ENCODE data around the gene CELA2A. TPM values are rescaled to one million over a fixed set of nuclear protein-coding genes. Genes with fewer than 3 reads are reported as not detected.
A peak's percentile ranks its signal among the peaks of the same experiment; 100 is the strongest.

The CELA2A gene
- total and polyA plus RNA-seq, 9 of the 15 experiments (the other 6 are each of a cell fraction or from before 2014, with no cell fraction given), result 0.62 TPM; not detected in 8

DNA sequence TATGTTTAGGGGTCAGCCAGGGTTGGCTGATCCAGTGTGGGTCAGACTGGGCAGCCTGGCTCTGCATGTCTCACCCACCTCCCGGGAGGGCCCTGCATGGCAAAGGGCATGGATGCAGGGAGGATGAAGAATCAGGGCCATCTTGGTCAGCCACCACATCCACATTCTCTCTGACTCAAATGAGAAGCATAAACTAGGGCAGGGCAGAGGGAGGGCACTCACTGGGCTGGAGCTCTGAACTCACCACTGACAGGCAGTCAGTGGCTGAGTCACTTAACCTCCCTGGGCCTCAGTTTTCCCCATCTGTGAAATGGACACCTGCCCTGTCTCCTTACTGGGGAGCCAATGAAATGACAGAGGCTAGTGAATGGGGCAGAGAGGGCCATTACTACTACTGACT lies 4.3 kb upstream of the CELA2A start:
- WGBS (ENCODE audit: insufficient coverage, low coverage, missing lambda C conversion rate), result 27% methylated on average over 1 of the region's 1 CpG
- ATAC-seq (no peak), DNase-seq (ENCODE audit: extremely low read depth in 1 of 4, low spot score in 3 of 4) (no peak), FAIRE-seq (no peak)
- 0 out of 4 replicates have a peak, but pooled peaks of 1 of the 2 experiments have one; percentile 26 for TF ChIP-seq HDAC1 (IDR thresholded peaks at IDR 0.05)
- peak; percentile 89 for TF ChIP-seq CHD4 (IDR thresholded peaks at IDR 0.05; ENCODE audit: insufficient read depth, insufficient replicate concordance, low read depth, low read length, poor library complexity, severe bottlenecking)
- TF ChIP-seq RBM25 (IDR thresholded peaks at IDR 0.05; ENCODE audit: low read depth, low read length, severe bottlenecking), result peak; percentile 96
- TF ChIP-seq KDM1A (IDR thresholded peaks at IDR 0.05), result peak; percentile 70 to 85
- TF ChIP-seq ESRRA (IDR thresholded peaks at IDR 0.05; ENCODE audit: borderline replicate concordance, low read depth), result peak; percentile 42; the same call in 1 of the 2 replicates
- TF ChIP-seq, protein P1, sequence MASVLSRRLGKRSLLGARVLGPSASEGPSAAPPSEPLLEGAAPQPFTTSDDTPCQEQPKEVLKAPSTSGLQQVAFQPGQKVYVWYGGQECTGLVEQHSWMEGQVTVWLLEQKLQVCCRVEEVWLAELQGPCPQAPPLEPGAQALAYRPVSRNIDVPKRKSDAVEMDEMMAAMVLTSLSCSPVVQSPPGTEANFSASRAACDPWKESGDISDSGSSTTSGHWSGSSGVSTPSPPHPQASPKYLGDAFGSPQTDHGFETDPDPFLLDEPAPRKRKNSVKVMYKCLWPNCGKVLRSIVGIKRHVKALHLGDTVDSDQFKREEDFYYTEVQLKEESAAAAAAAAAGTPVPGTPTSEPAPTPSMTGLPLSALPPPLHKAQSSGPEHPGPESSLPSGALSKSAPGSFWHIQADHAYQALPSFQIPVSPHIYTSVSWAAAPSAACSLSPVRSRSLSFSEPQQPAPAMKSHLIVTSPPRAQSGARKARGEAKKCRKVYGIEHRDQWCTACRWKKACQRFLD (CRISPR knock-in tag; IDR thresholded peaks at IDR 0.05), result no peak
- TF ChIP-seq CBX1 (IDR thresholded peaks at IDR 0.05; ENCODE audit: low read depth), result peak; percentile 75; the same call in 1 of the 2 replicates
- TF ChIP-seq CBX3 (IDR thresholded peaks at IDR 0.05; ENCODE audit: borderline replicate concordance in 1 of 2, low read length in 2 of 2), result peak in 1 of 2 experiments; percentile 27; a peak in 1 of 3 replicates
- TF ChIP-seq, protein P2, sequence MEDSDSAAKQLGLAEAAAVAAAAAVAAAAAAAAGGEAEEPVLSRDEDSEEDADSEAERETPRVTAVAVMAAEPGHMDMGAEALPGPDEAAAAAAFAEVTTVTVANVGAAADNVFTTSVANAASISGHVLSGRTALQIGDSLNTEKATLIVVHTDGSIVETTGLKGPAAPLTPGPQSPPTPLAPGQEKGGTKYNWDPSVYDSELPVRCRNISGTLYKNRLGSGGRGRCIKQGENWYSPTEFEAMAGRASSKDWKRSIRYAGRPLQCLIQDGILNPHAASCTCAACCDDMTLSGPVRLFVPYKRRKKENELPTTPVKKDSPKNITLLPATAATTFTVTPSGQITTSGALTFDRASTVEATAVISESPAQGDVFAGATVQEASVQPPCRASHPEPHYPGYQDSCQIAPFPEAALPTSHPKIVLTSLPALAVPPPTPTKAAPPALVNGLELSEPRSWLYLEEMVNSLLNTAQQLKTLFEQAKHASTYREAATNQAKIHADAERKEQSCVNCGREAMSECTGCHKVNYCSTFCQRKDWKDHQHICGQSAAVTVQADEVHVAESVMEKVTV (CRISPR knock-in tag; IDR thresholded peaks at IDR 0.05), result no peak
- peak; percentile 93 for TF ChIP-seq SMARCA5 (IDR thresholded peaks at IDR 0.05)
- TF ChIP-seq FOS (IDR thresholded peaks at IDR 0.05; ENCODE audit: extremely low read depth, insufficient read length), result no peak
- TF ChIP-seq ELF2 (CRISPR knock-in tag; IDR thresholded peaks at IDR 0.05), result no peak
- peak in 1 of 2 experiments; percentile 59; a peak in 2 of 4 replicates for TF ChIP-seq RCOR1 (IDR thresholded peaks at IDR 0.05; ENCODE audit: borderline replicate concordance in 1 of 2, low read depth in 2 of 2, low read length in 2 of 2)
- TF ChIP-seq PHF20 (IDR thresholded peaks at IDR 0.05; ENCODE audit: partially characterized antibody), result peak; percentile 51
- TF ChIP-seq MEIS2 (IDR thresholded peaks at IDR 0.05; ENCODE audit: partially characterized antibody), result no peak
- peak; percentile 97 for TF ChIP-seq BCOR (IDR thresholded peaks at IDR 0.05)
- no peak for TF ChIP-seq IRF2 (CRISPR knock-in tag; IDR thresholded peaks at IDR 0.05)
- TF ChIP-seq HDAC2 (IDR thresholded peaks at IDR 0.05), result peak; percentile 67; the same call in 1 of the 2 replicates
- TF ChIP-seq ADNP (tag; IDR thresholded peaks at IDR 0.05), result peak; percentile 81; the same call in 1 of the 2 replicates
- Histone ChIP-seq H3K36me3 (ENCODE audit: control insufficient read depth, insufficient read depth, low read length) (no peaks in the 10 kb centered on the region), H3K79me2 (ENCODE audit: control insufficient read depth, insufficient read depth, low read length) (no peaks in the 10 kb centered on the region), H3K4me2 (ENCODE audit: insufficient read depth, low read length) (no peak overlapping the region), H3K9me3 (replicated peaks; ENCODE audit: control insufficient read depth, insufficient read depth, low read depth, low read length) (no peaks in the 10 kb centered on the region), H3K27me3 (ENCODE audit: control insufficient read depth in 2 of 2, insufficient read depth in 2 of 2, low read length in 2 of 2) (no peaks in the 10 kb centered on the region), H4K20me1 (replicated peaks; ENCODE audit: control insufficient read depth, insufficient read depth, low read length) (no peaks in the 10 kb centered on the region), H3K27ac (ENCODE audit: extremely low read depth, low read depth, low read length) (no peak overlapping the region), H2AFZ (ENCODE audit: low read depth, low read length) (no peak overlapping the region), H3K4me1 (replicated peaks in 1 of 2; ENCODE audit: control insufficient read depth in 2 of 2, insufficient read depth in 2 of 2, low read length in 2 of 2) (peaks cover 10 to 11% of the 10 kb centered on the region in 2 experiments), H3K4me3 (no peak overlapping the region), H3K9me1 (ENCODE audit: control insufficient read depth, insufficient read depth, low read length) (no peaks in the 10 kb centered on the region), H3K9ac (ENCODE audit: insufficient read depth in 1 of 2, low read depth in 2 of 2, low read length in 2 of 2) (no peak overlapping the region)
- ChIA-PET CTCF (ENCODE audit: low intra/inter-chr PET ratio) (no interaction called here), POLR2A (interaction anchor here (0.8 kb wide), 1 partner anchor 282 kb away, joined by 3 read pairs; no protein-coding TSS in a partner anchor)
- BruUV-seq (replicated peaks), result no TSS peak
- in situ Hi-C loops (cut with MboI), result no loop called here
- intact Hi-C loops (cut with micrococcal nuclease), result no loop called here

All from K562 (cell line).